ENCODE data around the gene BMAL1. TPM values are rescaled to one million over a fixed set of nuclear protein-coding genes. Genes with fewer than 3 reads are reported as not detected.

BMAL1 gene
- total and polyA plus RNA-seq, 2 donors (not counting 1 experiment from before 2014, with no cell fraction given): 10.7 to 11.2 TPM

DNA sequence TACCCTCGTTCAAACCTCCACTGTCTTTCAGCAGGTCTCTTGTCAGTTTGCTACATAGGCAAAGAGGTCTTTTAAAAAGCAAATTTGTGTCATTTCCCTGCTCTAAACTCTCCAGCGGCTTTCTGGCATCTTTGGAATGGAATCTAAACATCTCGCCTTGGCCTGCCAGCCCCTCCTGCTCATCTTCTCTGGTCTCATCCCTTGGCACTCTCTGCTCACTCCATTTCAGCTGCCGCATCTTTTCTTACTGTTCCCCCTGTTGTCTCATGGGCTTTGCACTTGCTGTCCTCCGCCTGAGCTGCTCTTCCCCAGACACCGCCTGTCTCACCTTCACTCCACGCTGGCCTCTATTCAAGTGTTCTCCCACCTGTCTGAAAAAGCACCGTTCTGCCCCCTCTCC, 46.6 kb downstream of the BMAL1 start:
- no peak overlapping the region for H2AFZ ChIP-seq (ENCODE audit: low read length)
- no peaks in the 10 kb centered on the region for H3K27me3 ChIP-seq (ENCODE audit: control insufficient read depth, insufficient read depth, low read length)
- no peaks in the 10 kb centered on the region for H3K9me3 ChIP-seq (ENCODE audit: control insufficient read depth, insufficient read depth, low read depth, low read length)
- H3K4me1 ChIP-seq (ENCODE audit: control insufficient read depth, extremely low read depth, insufficient read depth, low read length): peaks cover 2% of the 10 kb centered on the region
- H3K36me3 ChIP-seq (ENCODE audit: control insufficient read depth, insufficient read depth, low read length): no peaks in the 10 kb centered on the region
- no peaks in the 10 kb centered on the region for H3K79me2 ChIP-seq (ENCODE audit: control insufficient read depth, insufficient read depth, low read length)
- no peak for TF ChIP-seq EZH2 (IDR thresholded peaks at IDR 0.05; ENCODE audit: low read length, missing control alignments)
- TF ChIP-seq, protein P1, sequence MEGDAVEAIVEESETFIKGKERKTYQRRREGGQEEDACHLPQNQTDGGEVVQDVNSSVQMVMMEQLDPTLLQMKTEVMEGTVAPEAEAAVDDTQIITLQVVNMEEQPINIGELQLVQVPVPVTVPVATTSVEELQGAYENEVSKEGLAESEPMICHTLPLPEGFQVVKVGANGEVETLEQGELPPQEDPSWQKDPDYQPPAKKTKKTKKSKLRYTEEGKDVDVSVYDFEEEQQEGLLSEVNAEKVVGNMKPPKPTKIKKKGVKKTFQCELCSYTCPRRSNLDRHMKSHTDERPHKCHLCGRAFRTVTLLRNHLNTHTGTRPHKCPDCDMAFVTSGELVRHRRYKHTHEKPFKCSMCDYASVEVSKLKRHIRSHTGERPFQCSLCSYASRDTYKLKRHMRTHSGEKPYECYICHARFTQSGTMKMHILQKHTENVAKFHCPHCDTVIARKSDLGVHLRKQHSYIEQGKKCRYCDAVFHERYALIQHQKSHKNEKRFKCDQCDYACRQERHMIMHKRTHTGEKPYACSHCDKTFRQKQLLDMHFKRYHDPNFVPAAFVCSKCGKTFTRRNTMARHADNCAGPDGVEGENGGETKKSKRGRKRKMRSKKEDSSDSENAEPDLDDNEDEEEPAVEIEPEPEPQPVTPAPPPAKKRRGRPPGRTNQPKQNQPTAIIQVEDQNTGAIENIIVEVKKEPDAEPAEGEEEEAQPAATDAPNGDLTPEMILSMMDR (conservative IDR thresholded peaks at IDR 0.05 in 1 of 2, IDR thresholded peaks at IDR 0.05 in 1 of 2; ENCODE audit: low read depth in 1 of 2, low read length in 2 of 2): no peak
- no peak overlapping the region for H3K9ac ChIP-seq (ENCODE audit: insufficient read depth, low read length)
- H3K27ac ChIP-seq (ENCODE audit: insufficient read depth, low read length): no peak overlapping the region
- no peak overlapping the region for H3K4me3 ChIP-seq (replicated peaks in 1 of 4; ENCODE audit: control extremely low read depth in 1 of 4, insufficient read depth in 1 of 4, low read depth in 3 of 4, low read length in 4 of 4)
- DNase-seq (ENCODE audit: low read depth in 2 of 2): no peak
- H3K4me2 ChIP-seq (ENCODE audit: extremely low read depth, insufficient read depth, low read length): no peak overlapping the region
- H4K20me1 ChIP-seq (ENCODE audit: control insufficient read depth, extremely low read depth, insufficient read depth, low read length): no peaks in the 10 kb centered on the region

DNA sequence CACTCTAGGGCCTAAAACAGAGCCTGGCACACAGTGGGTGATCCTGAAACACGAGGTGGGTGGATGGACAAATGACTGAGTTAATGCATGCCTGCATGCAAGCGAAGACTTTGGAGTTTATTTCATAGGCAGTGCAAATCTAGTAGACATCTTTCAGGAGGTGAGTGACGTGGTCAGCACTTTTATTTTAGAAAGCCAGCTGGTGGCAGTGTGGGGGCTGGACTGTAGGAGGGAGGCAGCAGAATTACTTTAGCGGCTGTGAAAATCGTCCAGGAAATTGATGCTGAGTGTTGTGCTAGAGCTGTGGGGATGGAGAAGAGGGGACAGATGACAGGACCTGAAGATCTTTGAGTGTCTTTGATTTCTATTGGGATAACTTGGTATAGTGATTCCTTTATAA, 47.1 kb downstream of the BMAL1 start:
- no peak for TF ChIP-seq EZH2 (IDR thresholded peaks at IDR 0.05; ENCODE audit: low read length, missing control alignments)
- TF ChIP-seq, protein P1 (conservative IDR thresholded peaks at IDR 0.05 in 1 of 2, IDR thresholded peaks at IDR 0.05 in 1 of 2; ENCODE audit: low read depth in 1 of 2, low read length in 2 of 2): no peak
- Histone ChIP-seq H3K9ac (ENCODE audit: insufficient read depth, low read length) (no peak overlapping the region), H3K4me3 (replicated peaks in 1 of 4; ENCODE audit: control extremely low read depth in 1 of 4, insufficient read depth in 1 of 4, low read depth in 3 of 4, low read length in 4 of 4) (no peak overlapping the region), H3K27ac (ENCODE audit: insufficient read depth, low read length) (no peak overlapping the region), H3K9me3 (ENCODE audit: control insufficient read depth, insufficient read depth, low read depth, low read length) (no peaks in the 10 kb centered on the region), H3K4me2 (ENCODE audit: extremely low read depth, insufficient read depth, low read length) (no peak overlapping the region), H3K79me2 (ENCODE audit: control insufficient read depth, insufficient read depth, low read length) (no peaks in the 10 kb centered on the region), H3K4me1 (ENCODE audit: control insufficient read depth, extremely low read depth, insufficient read depth, low read length) (peaks cover 2% of the 10 kb centered on the region), H3K36me3 (ENCODE audit: control insufficient read depth, insufficient read depth, low read length) (no peaks in the 10 kb centered on the region), H3K27me3 (ENCODE audit: control insufficient read depth, insufficient read depth, low read length) (no peaks in the 10 kb centered on the region), H2AFZ (ENCODE audit: low read length) (no peak overlapping the region), H4K20me1 (ENCODE audit: control insufficient read depth, extremely low read depth, insufficient read depth, low read length) (no peaks in the 10 kb centered on the region)
- DNase-seq (ENCODE audit: low read depth in 2 of 2): no peak

DNA sequence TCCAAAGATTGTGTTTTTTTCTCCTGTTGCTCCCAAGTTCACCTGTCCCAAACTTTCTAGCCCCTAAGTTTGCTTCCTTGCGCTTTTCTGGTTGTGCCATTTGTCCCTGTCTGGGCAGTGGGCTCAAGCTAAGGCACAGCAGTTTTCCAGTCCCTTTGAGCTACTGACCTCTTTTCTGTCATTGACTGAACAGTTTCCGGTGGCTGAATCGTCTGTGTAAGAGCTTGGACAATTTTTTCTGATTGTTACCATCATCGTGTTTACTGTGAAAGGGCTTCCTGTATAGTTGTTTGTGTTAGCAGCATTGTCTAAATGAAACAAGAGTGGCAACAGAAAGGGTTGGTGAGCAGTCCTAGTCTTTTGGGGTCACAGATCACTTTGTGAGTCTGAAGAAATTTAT, 49.8 kb downstream of the BMAL1 start:
- H3K4me3 ChIP-seq (replicated peaks in 1 of 4; ENCODE audit: control extremely low read depth in 1 of 4, insufficient read depth in 1 of 4, low read depth in 3 of 4, low read length in 4 of 4): no peak overlapping the region
- no peaks in the 10 kb centered on the region for H3K36me3 ChIP-seq (ENCODE audit: control insufficient read depth, insufficient read depth, low read length)
- H2AFZ ChIP-seq (ENCODE audit: low read length): no peak overlapping the region
- H3K9me3 ChIP-seq (ENCODE audit: control insufficient read depth, insufficient read depth, low read depth, low read length): no peaks in the 10 kb centered on the region
- no peaks in the 10 kb centered on the region for H3K27me3 ChIP-seq (ENCODE audit: control insufficient read depth, insufficient read depth, low read length)
- H3K4me1 ChIP-seq (ENCODE audit: control insufficient read depth, extremely low read depth, insufficient read depth, low read length): peaks cover 5% of the 10 kb centered on the region
- TF ChIP-seq, protein P1 (conservative IDR thresholded peaks at IDR 0.05 in 1 of 2, IDR thresholded peaks at IDR 0.05 in 1 of 2; ENCODE audit: low read depth in 1 of 2, low read length in 2 of 2): no peak
- no peak for TF ChIP-seq EZH2 (IDR thresholded peaks at IDR 0.05; ENCODE audit: low read length, missing control alignments)
- H3K4me2 ChIP-seq (ENCODE audit: extremely low read depth, insufficient read depth, low read length): no peak overlapping the region
- H3K79me2 ChIP-seq (ENCODE audit: control insufficient read depth, insufficient read depth, low read length): no peaks in the 10 kb centered on the region
- DNase-seq (ENCODE audit: low read depth in 2 of 2): no peak
- H4K20me1 ChIP-seq (ENCODE audit: control insufficient read depth, extremely low read depth, insufficient read depth, low read length): no peaks in the 10 kb centered on the region
- no peak overlapping the region for H3K9ac ChIP-seq (ENCODE audit: insufficient read depth, low read length)
- H3K27ac ChIP-seq (ENCODE audit: insufficient read depth, low read length): no peak overlapping the region

Measured in fibroblast of lung (primary cell).